Stimulated activated CD4-positive, alpha-beta T cell treated with anti-CD3 and anti-CD28 coated beads, TNF-alpha, amount 100 ng/mL, for 4 hours (primary cell): Measurements from ENCODE around the gene CERS6.
A peak's percentile ranks its signal among the peaks of the same experiment; 100 is the strongest.

Experiments
- DNase-seq, 3 experiments: peaks; one replicate each; pipeline ENCODE4 v3.0.0-alpha.2; 2020; ENCODE audit warnings: low read depth in 3 of 3

CERS6 gene

DNA sequence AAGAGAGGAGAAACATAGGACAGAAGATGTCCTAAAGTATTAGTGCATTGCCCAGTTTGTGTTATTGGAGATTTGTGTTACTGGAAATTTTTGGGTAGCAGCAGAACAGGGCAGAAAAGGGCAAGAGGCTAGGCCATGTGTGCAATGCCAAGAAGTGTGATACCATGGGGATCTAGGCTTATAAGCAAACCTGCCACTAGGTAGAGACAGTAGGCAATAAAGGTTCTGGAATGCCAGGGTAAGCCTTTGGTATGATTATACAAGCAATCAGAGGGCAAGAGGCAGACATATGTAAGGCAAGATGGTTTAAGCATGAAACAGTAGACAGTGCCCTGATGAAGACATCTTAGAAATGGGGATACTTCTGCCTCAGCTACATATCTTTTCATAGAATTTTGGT, 12.3 kb upstream of the CERS6 start:
- no peak for DNase-seq

DNA sequence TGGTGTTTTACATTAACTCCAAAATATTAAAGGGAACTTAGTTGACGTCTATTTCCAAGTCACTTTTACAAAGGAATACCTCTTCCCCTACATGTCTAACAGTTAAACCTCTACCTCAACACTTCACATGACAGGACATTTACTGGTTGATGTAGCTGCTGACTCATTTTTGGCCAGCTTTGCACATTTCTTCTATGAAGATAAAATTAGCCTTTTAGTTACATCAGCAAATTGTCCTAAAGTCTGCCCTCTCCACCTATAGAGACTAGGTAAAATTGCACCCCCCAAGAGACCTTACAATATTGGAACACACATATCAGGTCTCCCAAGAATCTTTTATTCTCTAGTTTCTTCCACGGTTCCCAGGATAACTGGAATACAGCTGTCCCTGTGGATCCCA, 10.1 kb upstream of the CERS6 start:
- DNase-seq, result no peak

GRCh38 chr2:168448980-168449379, 7.1 kb upstream of the CERS6 start:
- DNase-seq, result no peak

GRCh38 chr2:168449419-168449818, 6.7 kb upstream of the CERS6 start:
- DNase-seq, result no peak

DNA sequence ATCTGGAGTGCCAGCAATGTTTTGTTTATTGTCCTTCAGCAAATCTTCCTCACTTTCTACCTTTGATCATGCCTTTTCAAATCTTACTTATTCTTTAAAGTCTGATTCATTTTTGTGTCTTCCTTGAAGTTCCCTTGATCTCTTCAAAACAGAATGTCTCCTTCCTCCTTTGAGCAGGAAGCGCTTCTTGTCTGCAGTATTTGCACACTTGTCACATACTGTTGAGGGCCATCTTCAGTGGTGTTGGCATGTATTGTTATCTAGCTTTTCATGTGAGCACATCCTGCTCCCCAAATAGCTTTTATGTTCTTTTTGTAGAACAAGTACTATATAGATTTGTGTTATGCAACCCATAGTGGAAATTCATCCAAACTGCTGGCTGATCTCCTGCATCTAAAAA, 5.9 kb upstream of the CERS6 start:
- no peak for DNase-seq

GRCh38 chr2:168450732-168451131, 5.3 kb upstream of the CERS6 start:
- DNase-seq, result no peak

GRCh38 chr2:168452781-168453180, 3.3 kb upstream of the CERS6 start:
- DNase-seq, result no peak

- no peak for DNase-seq
Observed at GRCh38 chr2:168453404-168453803, 2.7 kb upstream of the CERS6 start.

DNA sequence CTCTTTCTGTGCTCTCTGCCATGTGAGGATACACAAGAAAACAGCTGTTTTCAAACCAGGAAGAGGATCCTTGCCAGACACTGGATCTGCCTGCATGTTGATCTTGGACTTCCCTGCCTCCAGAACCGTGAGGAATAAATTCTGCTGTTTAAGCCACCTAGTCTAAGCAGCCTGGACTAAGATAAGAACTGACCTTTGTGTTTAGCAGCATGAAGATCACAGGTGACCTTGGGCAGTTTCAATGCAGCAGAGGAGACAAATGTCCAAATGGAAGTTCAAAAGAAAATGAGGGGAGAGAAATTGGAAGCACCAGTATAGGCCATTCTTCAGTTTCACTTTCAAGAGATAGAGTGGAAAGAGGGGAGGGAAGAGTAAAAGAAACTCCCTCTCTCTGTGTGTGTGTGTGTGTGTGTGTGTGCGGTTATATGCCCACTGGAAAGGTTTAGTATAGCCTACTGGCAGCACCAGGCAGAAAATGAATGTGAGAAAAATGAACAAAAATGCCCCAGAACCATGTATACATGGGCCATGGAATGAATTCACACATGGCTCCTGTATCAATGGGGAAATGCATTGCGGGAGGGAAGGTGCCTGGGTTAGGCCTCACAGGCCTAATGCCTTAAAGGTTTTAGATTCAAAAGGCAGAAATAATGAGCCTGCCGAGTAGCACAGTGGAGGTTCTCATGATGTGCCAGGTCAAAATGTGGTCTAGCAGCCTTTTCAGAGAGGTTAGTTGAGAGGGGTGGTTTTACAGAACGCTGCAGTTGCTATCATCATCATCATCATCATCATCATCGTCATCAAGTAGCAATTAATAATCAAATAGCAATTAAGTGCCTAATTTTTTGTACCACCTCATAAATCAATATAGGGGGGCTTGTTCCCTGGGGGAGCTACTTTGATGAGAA, 1.1 kb upstream of the CERS6 start:
- no peak for DNase-seq

GRCh38 chr2:168456521-168457189, 583 bp downstream of the CERS6 start:
- peak in 2 of 3 experiments; percentile 24 to 42 for DNase-seq

GRCh38 chr2:168457190-168457895, 1.3 kb downstream of the CERS6 start:
- DNase-seq, result no peak

- no peak for DNase-seq
Observed at GRCh38 chr2:168458139-168458538, 2.1 kb downstream of the CERS6 start.

- DNase-seq, result no peak
Observed at GRCh38 chr2:168459256-168459655, 3.2 kb downstream of the CERS6 start.

- DNase-seq, result no peak
Observed at GRCh38 chr2:168460571-168460970, 4.5 kb downstream of the CERS6 start.

- no peak for DNase-seq
Observed at GRCh38 chr2:168461178-168461941, 5.3 kb downstream of the CERS6 start.

DNA sequence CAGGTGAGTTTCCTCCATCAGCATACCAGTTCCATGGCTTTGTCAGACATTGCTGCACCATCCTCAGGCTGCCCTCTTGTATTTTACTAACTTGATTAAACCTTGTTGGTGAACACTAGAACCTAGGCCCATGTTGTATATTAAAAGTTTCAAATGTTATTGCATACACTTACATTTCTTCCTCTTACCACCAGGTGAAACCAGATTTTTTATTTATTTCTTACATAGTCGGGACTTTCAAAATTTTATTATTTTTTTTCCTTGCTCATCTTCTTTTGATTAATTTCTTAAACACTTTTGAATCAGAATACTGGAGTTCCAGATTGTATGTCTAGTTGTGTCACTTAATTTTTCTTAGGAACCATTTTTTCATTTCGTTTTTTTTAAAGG, 5.9 kb downstream of the CERS6 start:
- no peak for DNase-seq

DNA sequence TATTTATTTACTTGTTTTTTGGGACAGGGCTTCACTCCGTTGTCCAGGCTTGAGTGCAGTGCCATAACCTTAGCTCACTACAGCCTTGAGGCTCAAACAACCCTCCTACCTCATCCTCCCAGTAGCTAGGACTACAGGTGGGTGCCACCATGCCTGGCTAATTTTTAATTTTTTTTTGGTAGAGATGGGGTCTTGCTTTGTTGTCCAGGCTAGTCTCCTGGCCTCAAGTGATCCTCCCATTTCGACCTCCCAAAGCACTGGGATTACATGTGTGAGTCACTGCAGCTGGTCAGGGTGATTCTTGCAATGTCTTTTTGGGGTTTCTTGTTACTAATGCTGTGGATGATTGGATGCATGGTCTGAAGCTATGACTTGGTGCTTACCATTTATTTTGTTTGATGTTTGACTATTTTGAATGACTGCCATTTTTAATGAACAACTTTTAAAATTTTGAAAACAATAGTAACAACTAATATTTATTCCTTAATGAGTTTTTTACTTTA, 6.5 kb downstream of the CERS6 start:
- DNase-seq, result no peak

- DNase-seq, result no peak
Observed at GRCh38 chr2:168465594-168465993, 9.5 kb downstream of the CERS6 start.

GRCh38 chr2:168466190-168466737, 10.2 kb downstream of the CERS6 start:
- DNase-seq, result no peak

DNA sequence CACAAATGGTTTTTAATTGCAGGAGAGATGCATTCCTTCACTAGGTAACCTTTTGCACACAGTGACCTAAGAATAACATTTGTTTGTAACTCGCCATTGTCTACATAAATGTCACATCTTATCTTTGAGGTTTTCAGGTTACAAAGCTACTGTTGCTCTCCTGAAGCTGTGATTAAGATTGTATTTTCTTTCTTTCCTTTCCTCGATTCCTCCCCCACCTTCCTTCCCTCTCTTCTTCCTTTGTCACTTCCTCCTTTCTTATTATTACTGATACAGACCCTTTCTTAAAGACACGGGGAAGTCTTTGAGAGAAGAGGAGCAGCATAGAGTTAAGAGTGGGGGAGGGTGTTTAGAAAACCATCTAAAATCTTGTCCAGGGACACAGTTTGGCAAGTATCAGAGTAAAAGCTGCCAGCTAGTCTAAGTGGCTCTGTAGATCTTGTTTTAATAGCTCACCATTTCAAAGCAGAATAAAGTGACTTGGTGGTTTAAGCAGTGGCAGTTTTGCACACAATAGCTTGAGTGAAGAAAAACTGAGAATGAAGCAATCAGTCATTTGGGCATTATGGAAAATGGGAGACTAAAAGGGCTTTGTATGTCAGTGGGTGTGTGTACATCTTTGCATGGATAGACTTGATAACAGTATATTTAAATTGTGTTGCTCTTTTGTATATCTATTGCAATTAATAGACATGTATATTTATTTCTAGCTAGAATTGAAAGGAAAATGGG, 10.9 kb downstream of the CERS6 start:
- DNase-seq, result no peak

GRCh38 chr2:168467729-168468128, 11.7 kb downstream of the CERS6 start:
- no peak for DNase-seq
